GM23338 (cell line): ENCODE data around the gene PCSK7. TPM values are rescaled to one million over a fixed set of nuclear protein-coding genes. Genes with fewer than 3 reads are reported as not detected.

Source experiments
- ATAC-seq: fragments of 200-7000 bp; cut with Tn5 transposase; 3 replicates; pipeline ENCODE4 v1.9.1; 2020
- DNase-seq: peaks from one replicate; pipeline ENCODE4 v3.0.0-alpha.2; 2015; ENCODE audit warnings: low spot score
- H2AFZ ChIP-seq: fragments of 200-600 bp; sonication (generic); 2 replicates; pipeline ENCODE4 v1.8.0; 2016; ENCODE audit warnings: antibody characterized with exemption, mild to moderate bottlenecking, moderate library complexity
- H3F3A ChIP-seq: fragments of 200-600 bp; sonication (generic); replicated peaks from 2 replicates; pipeline ENCODE4 v1.8.0; 2017; ENCODE audit warnings: antibody characterized with exemption, mixed run types, low read depth
- H3K27ac ChIP-seq: fragments of 200-600 bp; sonication (generic); 2 replicates; pipeline ENCODE4 v1.6.1; 2016; ENCODE audit warnings: low read depth
- H3K27me3 ChIP-seq: fragments of 200-600 bp; sonication (generic); 2 replicates; pipeline ENCODE4 v1.8.0; 2016; ENCODE audit warnings: mild to moderate bottlenecking, mixed run types, moderate library complexity; ENCODE audit not compliant: insufficient read depth
- H3K36me3 ChIP-seq: fragments of 200-600 bp; sonication (generic); 2 replicates; pipeline ENCODE4 v1.8.0; 2016; ENCODE audit warnings: mild to moderate bottlenecking; ENCODE audit not compliant: insufficient read depth
- H3K4me1 ChIP-seq: fragments of 200-600 bp; sonication (generic); 2 replicates; pipeline ENCODE4 v1.8.0; 2016; ENCODE audit warnings: mild to moderate bottlenecking, moderate library complexity; ENCODE audit not compliant: insufficient read depth
- H3K4me2 ChIP-seq: fragments of 200-600 bp; sonication (generic); 2 replicates; pipeline ENCODE4 v1.7.1; 2017; ENCODE audit warnings: mixed run types
- H3K4me3 ChIP-seq: fragments of 200-600 bp; sonication (generic); 2 replicates; pipeline ENCODE4 v1.6.1; 2016; ENCODE audit warnings: mixed run types
- H3K79me2 ChIP-seq: fragments of 200-600 bp; sonication (generic); replicated peaks from 2 replicates; pipeline ENCODE4 v1.8.0; 2017; ENCODE audit warnings: mild to moderate bottlenecking; ENCODE audit not compliant: insufficient read depth
- H3K9me2 ChIP-seq: fragments of 200-600 bp; sonication (generic); 2 replicates; pipeline ENCODE4 v1.8.0; 2017; ENCODE audit not compliant: insufficient read depth
- H4K20me1 ChIP-seq: fragments of 200-600 bp; sonication (generic); replicated peaks from 2 replicates; pipeline ENCODE4 v1.8.0; 2017; ENCODE audit warnings: mild to moderate bottlenecking; ENCODE audit not compliant: insufficient read depth
- H3K27ac Mint-ChIP-seq: 2 replicates; pipeline ENCODE4 v1.8.0; 2020; ENCODE audit warnings: inconsistent platforms, mild to moderate bottlenecking, moderate library complexity, mixed read lengths
- H3K27me3 Mint-ChIP-seq: 3 replicates; pipeline ENCODE4 v1.8.0; 2022; ENCODE audit warnings: low read depth, mild to moderate bottlenecking, moderate library complexity, mixed read lengths, inconsistent platforms; ENCODE audit not compliant: insufficient read depth, poor library complexity
- H3K36me3 Mint-ChIP-seq: 3 replicates; pipeline ENCODE4 v1.8.0; 2021; ENCODE audit warnings: low read depth, mild to moderate bottlenecking, inconsistent platforms, moderate library complexity, mixed read lengths
- H3K4me1 Mint-ChIP-seq: 3 replicates; pipeline ENCODE4 v1.8.0; 2020; ENCODE audit warnings: mild to moderate bottlenecking, inconsistent platforms, mixed read lengths
- H3K4me3 Mint-ChIP-seq: 3 replicates; pipeline ENCODE4 v1.8.0; 2021; ENCODE audit warnings: moderate library complexity, mild to moderate bottlenecking, inconsistent platforms, mixed read lengths
- H3K9me3 Mint-ChIP-seq: 3 replicates; pipeline ENCODE4 v1.8.0; 2020; ENCODE audit warnings: moderate library complexity, mild to moderate bottlenecking, inconsistent platforms, mixed read lengths
- CREB1 ChIP-seq: fragments of 250-450 bp; sonication (Bioruptor Pico); IDR thresholded peaks from 2 replicates; pipeline ENCODE4 v1.5.0; 2020; ENCODE audit warnings: low read depth, mild to moderate bottlenecking, moderate library complexity
- CTCF ChIP-seq, 2 experiments: fragments of 200-600 bp in 1 of 2; sonication (generic) in 1 of 2; conservative IDR thresholded peaks; 2 replicates each; pipeline versions ENCODE4 v1.5.1 to v1.6.1; 2016 to 2017; ENCODE audit warnings: antibody characterized with exemption in 2 of 2, low read depth in 2 of 2, mild to moderate bottlenecking in 2 of 2, moderate library complexity in 1 of 2
- ETS1 ChIP-seq: IDR thresholded peaks from 2 replicates; pipeline ENCODE4 v1.6.1; 2016; ENCODE audit warnings: antibody characterized with exemption
- EZH2 ChIP-seq: fragments of 200-600 bp; sonication (generic); IDR thresholded peaks from one replicate; pipeline ENCODE4 v1.8.0; 2017; ENCODE audit warnings: antibody characterized with exemption, mild to moderate bottlenecking, low read depth; ENCODE audit not compliant: unreplicated experiment
- EZH2phosphoT487 ChIP-seq: fragments of 200-600 bp; sonication (generic); IDR thresholded peaks from one replicate; pipeline ENCODE4 v1.8.1; 2018; ENCODE audit warnings: antibody characterized with exemption; ENCODE audit not compliant: unreplicated experiment
- JUNB ChIP-seq: IDR thresholded peaks from one replicate; pipeline ENCODE4 v1.6.1; 2016; ENCODE audit warnings: antibody characterized with exemption; ENCODE audit not compliant: unreplicated experiment
- POLR2AphosphoS5 ChIP-seq: IDR thresholded peaks from 2 replicates; pipeline ENCODE4 v1.6.1; 2016; ENCODE audit warnings: antibody characterized with exemption, low read depth
- REST ChIP-seq: IDR thresholded peaks from one replicate; pipeline ENCODE4 v1.6.1; 2018; ENCODE audit warnings: antibody characterized with exemption; ENCODE audit not compliant: unreplicated experiment
- STAT1 ChIP-seq: IDR thresholded peaks from one replicate; pipeline ENCODE4 v1.6.1; 2016; ENCODE audit warnings: antibody characterized with exemption; ENCODE audit not compliant: unreplicated experiment
- ZNF114 ChIP-seq: fragments of 250-450 bp; sonication (Bioruptor Pico); IDR thresholded peaks from 2 replicates; pipeline ENCODE4 v1.5.0; 2020; ENCODE audit warnings: mild to moderate bottlenecking, moderate library complexity
- ZNF331 ChIP-seq: fragments of 250-450 bp; sonication (Bioruptor Pico); IDR thresholded peaks from 2 replicates; pipeline ENCODE4 v1.5.0; 2020; ENCODE audit warnings: low read depth, mild to moderate bottlenecking, moderate library complexity
- ZNF462 ChIP-seq: fragments of 250-450 bp; sonication (Bioruptor Pico); IDR thresholded peaks from 2 replicates; pipeline ENCODE4 v1.5.0; 2020; ENCODE audit warnings: mild to moderate bottlenecking, moderate library complexity
- polyA plus RNA-seq: library from polyadenylated mRNA; unstranded; fragments of >200 nt; fragmentation: Nextera tagmentation; extraction: Ambion mirVana; gene quantifications from 2 replicates; pipeline ENCODE4 v1.2.1, GENCODE V29; 2016
- total RNA-seq: library from RNA; depleted of rRNA; stranded (reverse); fragments of >200 nt; shearing (Covaris generic); gene quantifications from 2 replicates; pipeline ENCODE4 v1.2.3, GENCODE V29; 2014

Gene PCSK7
- total and polyA plus RNA-seq, 2 experiments from 2014 or later = 12.4 to 46.4 TPM

GRCh38 chr11:117187007-117187406 lies 44.9 kb downstream of the PCSK7 start:
- H3K9me3 Mint-ChIP-seq = no peaks in the 10 kb centered on the region

More at GRCh38 chr11:117187007-117187406, 44.9 kb downstream of the PCSK7 start:
- Mint-ChIP-seq H3K4me1 (no peaks in the 10 kb centered on the region; the same call in 2 of the 3 replicates), H3K27me3 (peaks cover 10% of the 10 kb centered on the region), H3K4me3 (no peak overlapping the region), H3K36me3 (peaks cover 4% of the 10 kb centered on the region; the same call in 2 of the 3 replicates), H3K27ac (peak overlapping the region; percentile 66; the same call in 1 of the 2 replicates)
- TF ChIP-seq STAT1 = no peak
- TF ChIP-seq EZH2phosphoT487 = no peak
- TF ChIP-seq REST = no peak
- TF ChIP-seq ZNF331 (CRISPR knock-in tag) = no peak
- TF ChIP-seq ZNF114 (CRISPR knock-in tag) = no peak
- no peak for TF ChIP-seq ETS1
- TF ChIP-seq CREB1 (CRISPR knock-in tag) = no peak
- no peak for TF ChIP-seq POLR2AphosphoS5
- no peak for TF ChIP-seq ZNF462 (CRISPR knock-in tag)
- no peak for TF ChIP-seq EZH2
- no peak for TF ChIP-seq JUNB
- TF ChIP-seq CTCF (conservative IDR thresholded peaks at IDR 0.05; ENCODE audit: low read depth in 2 of 2) = no peak
- Histone ChIP-seq H4K20me1 (no peaks in the 10 kb centered on the region), H3K27ac (no peak overlapping the region), H3K36me3 (no peaks in the 10 kb centered on the region), H3K79me2 (no peaks in the 10 kb centered on the region), H3K4me2 (no peak overlapping the region), H3F3A (no peaks in the 10 kb centered on the region), H2AFZ (no peak overlapping the region), H3K27me3 (no peaks in the 10 kb centered on the region), H3K4me3 (no peak overlapping the region), H3K4me1 (no peaks in the 10 kb centered on the region), H3K9me2 (no peaks in the 10 kb centered on the region)
- DNase-seq (no peak), ATAC-seq (no peak)
